Measurements from ENCODE around the gene EPS15.
"Not testable (repeated sequence)": the region's sequence is repeated elsewhere in the genome, so short reads cannot be mapped to it uniquely, and the experiment has no call there.

The EPS15 gene

DNA sequence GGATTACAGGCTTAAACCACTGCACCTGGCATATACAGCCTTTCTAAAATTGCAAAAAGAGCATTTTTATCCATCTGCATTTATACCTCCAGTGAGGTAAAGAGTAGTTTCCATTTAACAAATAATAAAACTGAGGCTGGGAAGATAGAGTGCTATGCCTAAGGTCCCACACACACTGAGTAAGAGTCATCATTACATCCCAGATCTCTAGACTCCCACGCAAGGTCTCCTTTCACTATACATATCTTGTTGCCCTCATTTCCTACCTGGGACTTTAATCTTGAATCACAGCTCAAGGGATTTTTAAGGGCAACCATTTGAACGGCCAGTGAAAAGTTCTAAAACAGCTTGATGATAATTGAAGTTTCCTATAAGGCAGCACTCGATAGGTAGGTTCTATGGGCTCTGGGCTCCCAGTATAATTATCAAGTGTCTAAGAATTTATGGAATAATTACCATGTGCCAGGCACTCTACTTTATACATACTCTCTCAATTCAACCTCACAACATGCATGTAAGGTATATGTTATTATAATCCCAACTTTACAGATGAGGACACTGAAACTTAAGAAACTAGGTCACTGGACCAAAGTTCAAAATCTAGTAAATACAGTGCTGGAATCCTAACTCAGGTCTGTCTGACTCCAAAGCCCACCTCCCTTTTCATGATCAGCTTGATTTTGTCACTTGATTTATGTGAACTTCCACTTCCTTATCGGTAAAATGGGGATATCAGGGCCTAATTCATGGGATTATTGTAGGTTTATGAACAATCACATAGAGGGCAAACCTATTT lies 23.3 kb upstream of the EPS15 start:
- FAIRE-seq, result no peak

DNA sequence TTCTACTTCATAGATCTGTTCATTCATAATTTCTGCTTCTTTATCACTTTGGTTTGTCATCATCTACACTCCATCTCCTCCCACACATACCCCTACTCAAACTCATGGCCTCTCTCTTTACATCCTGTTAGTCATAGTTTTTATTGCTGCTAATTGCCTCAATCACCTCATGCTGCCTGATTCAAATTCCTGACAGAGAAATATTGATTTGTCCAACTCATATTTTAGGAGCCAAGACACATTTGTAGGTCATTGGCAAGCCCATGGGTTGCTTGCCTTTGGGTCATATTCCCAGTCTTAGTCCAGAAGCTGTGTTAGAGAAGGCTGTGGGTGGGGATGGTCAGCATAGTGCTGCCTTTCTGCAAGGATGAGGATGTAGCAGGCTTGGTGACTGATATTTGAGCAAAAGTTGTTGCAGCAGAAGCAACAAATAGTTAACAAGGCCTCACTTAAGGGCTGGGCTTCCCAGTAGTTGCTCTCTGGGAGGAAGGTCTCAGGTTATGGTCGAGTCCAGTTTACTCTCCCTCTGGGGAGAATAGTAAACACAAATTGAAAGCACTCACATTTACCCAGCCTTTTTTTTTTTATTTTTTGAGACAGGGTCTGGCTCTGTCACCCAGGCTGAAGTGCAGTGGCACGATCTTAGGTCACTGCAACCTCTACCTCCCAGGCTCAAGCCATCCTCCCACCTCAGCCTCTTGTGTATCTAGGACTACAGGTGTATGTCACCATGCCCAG lies 22.4 kb upstream of the EPS15 start:
- FAIRE-seq, result no peak

DNA sequence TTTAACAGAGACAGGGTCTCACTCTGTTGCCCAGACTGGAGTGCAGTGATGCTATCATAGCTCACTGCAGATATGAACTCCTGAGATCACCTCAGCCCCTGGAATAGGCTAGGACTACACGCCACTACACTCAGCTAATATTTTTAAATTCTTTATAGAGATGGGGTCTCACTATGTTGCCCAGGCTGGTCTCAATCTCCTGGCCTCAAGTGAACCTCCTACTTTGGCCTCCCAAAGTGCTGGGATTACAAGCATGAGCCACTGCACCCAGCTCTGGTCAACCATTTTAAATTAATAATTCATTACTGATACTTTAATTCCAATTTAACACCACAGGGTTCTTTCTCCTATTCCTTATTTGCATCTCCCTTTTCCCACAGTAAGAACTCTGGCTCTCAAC lies 18.5 kb upstream of the EPS15 start:
- FAIRE-seq, result no peak

- peak; percentile 43 for FAIRE-seq
Observed at GRCh38 chr1:51535006-51535592, 16.0 kb upstream of the EPS15 start.

GRCh38 chr1:51534447-51534846 lies 15.4 kb upstream of the EPS15 start:
- FAIRE-seq, result no peak

- no peak for FAIRE-seq
Observed at GRCh38 chr1:51532853-51533252, 13.8 kb upstream of the EPS15 start.

GRCh38 chr1:51530447-51530846 lies 11.4 kb upstream of the EPS15 start:
- not testable (repeated sequence) for FAIRE-seq

DNA sequence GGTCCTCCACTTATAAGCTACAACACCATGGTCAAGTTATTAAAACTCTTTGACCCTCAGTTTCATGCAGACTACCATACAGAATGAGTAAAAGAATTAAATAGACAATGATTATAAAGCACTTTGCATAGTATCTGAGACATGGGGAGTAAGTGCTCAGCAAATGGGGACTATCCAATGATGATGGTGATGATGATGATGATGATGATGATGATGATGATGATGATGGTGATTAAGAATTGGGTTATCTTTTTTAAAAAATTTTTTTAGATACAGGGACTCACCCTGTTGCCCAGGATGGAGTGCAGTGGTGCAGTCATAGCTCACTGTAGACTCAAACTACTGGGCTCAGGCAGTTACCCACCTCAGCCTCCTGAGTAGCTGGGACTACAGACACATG lies 8.1 kb upstream of the EPS15 start:
- no peak for FAIRE-seq

- FAIRE-seq, result no peak
Observed at GRCh38 chr1:51526248-51526647, 7.2 kb upstream of the EPS15 start.

DNA sequence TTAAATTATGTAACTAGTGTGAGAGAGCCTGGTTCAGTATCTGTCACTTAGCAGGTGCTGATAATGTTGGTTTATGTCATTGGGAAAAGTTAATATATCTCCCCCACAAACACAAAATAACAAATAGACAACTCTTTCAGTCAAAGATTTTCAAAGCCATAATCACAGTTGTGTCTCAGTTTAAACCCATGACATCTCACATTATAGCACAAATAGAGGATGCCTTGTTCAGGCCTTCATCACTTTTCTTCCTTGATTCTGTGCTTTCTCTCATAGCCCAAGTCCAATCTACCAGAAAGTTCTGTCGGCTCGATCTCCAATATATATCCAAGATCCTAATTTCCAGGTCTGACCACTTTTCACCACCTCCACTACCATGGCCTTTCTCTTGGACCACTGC lies 6.2 kb upstream of the EPS15 start:
- FAIRE-seq, result no peak

GRCh38 chr1:51524817-51525216 lies 5.8 kb upstream of the EPS15 start:
- no peak for FAIRE-seq

DNA sequence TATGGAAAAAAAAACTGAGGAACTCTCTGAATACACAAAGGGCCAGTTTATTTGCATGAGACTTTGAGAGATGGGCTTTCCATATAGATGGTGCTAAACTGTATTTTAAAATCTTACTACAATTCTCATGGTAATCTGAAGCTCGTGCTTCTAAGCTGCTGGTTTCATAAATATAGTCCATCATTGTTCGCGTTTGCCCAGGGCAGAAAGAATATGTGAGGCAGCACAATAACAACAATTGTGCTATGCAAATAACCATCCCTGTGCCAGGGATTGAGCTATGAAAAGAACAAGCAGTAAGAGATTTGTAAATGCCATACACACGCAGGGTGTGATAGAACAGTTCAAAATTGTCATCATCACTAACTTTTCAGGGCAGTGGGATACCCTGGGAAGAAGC lies 4.9 kb upstream of the EPS15 start:
- FAIRE-seq, result no peak

GRCh38 chr1:51520700-51521248 lies 1.7 kb upstream of the EPS15 start:
- no peak for FAIRE-seq

DNA sequence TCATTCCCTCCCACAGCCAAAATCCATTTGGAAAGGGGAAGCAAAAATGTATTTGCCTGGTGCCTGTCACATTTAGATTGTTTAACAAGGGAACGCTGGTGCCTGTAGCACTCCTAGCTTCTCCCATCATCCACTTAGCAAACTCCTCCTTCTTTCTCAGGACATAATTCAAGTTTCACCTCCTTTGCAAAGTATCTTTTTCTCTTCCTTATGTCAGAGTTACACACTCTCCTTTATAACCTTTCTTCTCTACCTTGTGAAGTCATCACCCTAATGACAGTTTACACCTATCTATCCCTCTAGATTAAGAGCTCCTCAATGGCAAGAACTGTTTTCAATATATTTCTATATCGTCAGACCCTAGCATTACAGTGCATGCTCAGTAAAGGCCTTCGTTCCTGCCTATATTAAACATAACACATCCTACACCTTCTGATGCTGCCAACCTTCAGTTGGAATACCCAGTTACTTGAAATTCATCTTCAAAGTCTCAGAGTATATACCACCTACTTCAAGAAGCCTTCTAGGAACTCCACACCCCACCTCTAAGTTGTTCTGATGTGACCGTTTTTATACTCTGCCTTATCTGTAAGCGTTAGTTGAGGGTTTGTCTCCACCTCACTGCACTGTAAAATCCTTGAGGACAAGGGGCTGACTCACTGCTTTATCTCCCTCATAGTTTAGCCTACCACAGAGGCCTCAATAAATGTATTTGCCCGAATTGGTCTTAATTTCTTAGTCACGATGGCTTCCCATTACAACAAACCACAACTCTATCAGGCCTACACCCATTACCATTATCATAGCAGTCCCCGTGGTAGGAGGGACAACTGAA lies 1.0 kb upstream of the EPS15 start:
- no peak for FAIRE-seq

- FAIRE-seq, result no peak
Observed at GRCh38 chr1:51518586-51519047, 449 bp downstream of the EPS15 start.

- no peak for FAIRE-seq
Observed at GRCh38 chr1:51518033-51518585, 957 bp downstream of the EPS15 start.

GRCh38 chr1:51517361-51518032 lies 1.6 kb downstream of the EPS15 start:
- FAIRE-seq, result no peak

- FAIRE-seq, result no peak
Observed at GRCh38 chr1:51516649-51517158, 2.4 kb downstream of the EPS15 start.

- FAIRE-seq, result no peak
Observed at GRCh38 chr1:51515982-51516648, 3.0 kb downstream of the EPS15 start.

DNA sequence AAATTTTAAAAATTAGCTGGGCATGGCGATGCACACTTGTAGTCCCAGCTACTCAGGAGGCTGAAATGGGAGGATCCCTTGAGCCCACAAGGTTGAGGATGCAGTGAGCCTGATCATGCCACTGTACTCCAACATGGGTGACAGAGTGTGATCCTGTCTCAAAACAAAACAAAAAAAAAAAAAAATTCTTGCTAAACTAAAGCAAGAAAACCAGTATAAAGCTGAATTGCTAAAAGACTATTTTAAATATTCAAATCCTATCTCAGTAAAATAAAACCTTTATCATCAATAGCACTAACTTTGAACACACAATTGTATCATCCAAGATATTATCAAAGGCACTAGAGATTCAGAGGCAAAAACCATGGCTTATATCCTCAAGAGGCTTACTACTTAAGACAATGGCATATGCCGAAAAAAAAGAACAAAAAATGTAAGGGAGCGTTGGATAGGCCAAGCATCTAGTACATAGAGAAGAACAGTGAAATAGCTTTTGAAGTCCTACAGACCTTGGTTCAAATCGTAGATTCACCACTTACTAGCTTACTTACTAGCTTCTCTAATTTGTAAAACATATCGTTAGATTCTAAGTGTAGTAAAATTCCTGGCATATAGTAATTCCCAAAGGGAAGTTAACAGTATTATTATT lies 3.6 kb downstream of the EPS15 start:
- no peak for FAIRE-seq

All from A204.1 (cell line).